B cell (primary cell): ENCODE measurements around the gene RBM19. TPM values are rescaled to one million over a fixed set of nuclear protein-coding genes. Genes with fewer than 3 reads are reported as not detected.

Source experiments
- ATAC-seq: fragments of 200-7000 bp; cut with Tn5 transposase; one replicate; pipeline ENCODE4 v1.10.0; 2021; ENCODE audit warnings: low read depth, mild to moderate bottlenecking, moderate number of reproducible peaks, moderate library complexity
- CTCF ChIA-PET: fragments of 350-600 bp; sonication (Branson Sonifier 250); formaldehyde crosslinking; loops from one replicate; lab custom pipeline; 2021; ENCODE audit warnings: antibody characterized with exemption, inconsistent platforms; lab: Charles Lee
- POLR2A ChIA-PET: fragments of 350-600 bp; sonication (Branson Sonifier 250); formaldehyde crosslinking; loops from one replicate; lab custom pipeline; 2021; ENCODE audit warnings: antibody characterized with exemption; lab: Charles Lee
- DNase-seq: peaks from one replicate; pipeline ENCODE4 v3.0.0; 2013
- H2AFZ ChIP-seq: 2 replicates; pipeline ENCODE4 v1.6.1; 2012; ENCODE audit warnings: mild to moderate bottlenecking, low read depth, low read length; ENCODE audit not compliant: insufficient read depth, poor library complexity, severe bottlenecking
- H3K27ac ChIP-seq, 2 donors: 1 replicate in 1 of 2; 2 replicates in 1 of 2; pipeline ENCODE4 v1.5.1; 2012 to 2013; ENCODE audit warnings: low read length in 2 of 2, mild to moderate bottlenecking in 2 of 2, moderate library complexity in 1 of 2
- H3K27me3 ChIP-seq, 4 experiments: fragments of 200-600 bp in 1 of 4; sonication (generic) in 1 of 4; replicated peaks in 1 of 4; 1 replicate in 2 of 4; 2 replicates in 2 of 4; pipeline versions ENCODE4 v1.6.1 to v1.7.0; 2013 to 2016; ENCODE audit warnings: low read length in 3 of 4, mild to moderate bottlenecking in 2 of 4, mixed read lengths in 1 of 4, moderate library complexity in 1 of 4; ENCODE audit not compliant: insufficient read depth in 4 of 4, control insufficient read depth in 3 of 4; ENCODE audit errors: control extremely low read depth in 1 of 4
- H3K36me3 ChIP-seq, 2 experiments: replicated peaks in 1 of 2; 1 replicate in 1 of 2; 2 replicates in 1 of 2; pipeline versions ENCODE4 v1.6.1 to v1.7.1; 2013; ENCODE audit warnings: low read length in 1 of 2; ENCODE audit not compliant: insufficient read depth in 2 of 2, control insufficient read depth in 1 of 2; ENCODE audit errors: control extremely low read depth in 1 of 2, extremely low read depth in 1 of 2
- H3K4me1 ChIP-seq, 2 donors: fragments of 200-600 bp in 1 of 2; sonication (generic) in 1 of 2; 1 replicate in 1 of 2; 2 replicates in 1 of 2; pipeline versions ENCODE4 v1.5.1 to v1.6.1; 2013 to 2017; ENCODE audit warnings: low read length in 2 of 2; ENCODE audit not compliant: control insufficient read depth in 2 of 2, insufficient read depth in 2 of 2
- H3K4me2 ChIP-seq: replicated peaks from 2 replicates; pipeline ENCODE3; 2012; ENCODE audit warnings: mild to moderate bottlenecking, low read depth, low read length; ENCODE audit not compliant: poor library complexity, severe bottlenecking
- H3K4me3 ChIP-seq, 5 experiments: fragments of 200-600 bp in 1 of 5; sonication (generic) in 1 of 5; 1 replicate in 3 of 5; 2 replicates in 2 of 5; pipeline versions ENCODE4 v1.5.1 to v1.7.0; 2011 to 2016; ENCODE audit warnings: low read length in 4 of 5, mild to moderate bottlenecking in 4 of 5, low read depth in 2 of 5, control low read depth in 1 of 5, moderate library complexity in 1 of 5; ENCODE audit not compliant: insufficient read depth in 1 of 5; ENCODE audit errors: control extremely low read depth in 1 of 5, extremely low read depth in 1 of 5
- H3K79me2 ChIP-seq: fragments of 200-600 bp; sonication (generic); one replicate; pipeline ENCODE4 v1.6.0; 2016; ENCODE audit warnings: low read length; ENCODE audit not compliant: control insufficient read depth, insufficient read depth
- H3K9ac ChIP-seq: fragments of 200-600 bp; sonication (generic); 2 replicates; pipeline ENCODE4 v1.6.1; 2017; ENCODE audit warnings: mild to moderate bottlenecking, low read length, moderate library complexity
- H3K9me3 ChIP-seq, 3 donors: one replicate each; pipeline versions ENCODE4 v1.6.1 to v1.7.1; 2013; ENCODE audit warnings: low read length in 2 of 3; ENCODE audit not compliant: control insufficient read depth in 2 of 3, insufficient read depth in 1 of 3; ENCODE audit errors: control extremely low read depth in 1 of 3
- H4K20me1 ChIP-seq: 2 replicates; pipeline ENCODE4 v1.6.0; 2012; ENCODE audit warnings: mild to moderate bottlenecking, low read length; ENCODE audit not compliant: insufficient read depth, control insufficient read depth, poor library complexity, severe bottlenecking
- H3K27ac Mint-ChIP-seq: one replicate; pipeline ENCODE4 v1.8.0; 2021; ENCODE audit warnings: mixed read lengths
- H3K27me3 Mint-ChIP-seq: one replicate; pipeline ENCODE4 v1.8.0; 2021; ENCODE audit warnings: mixed read lengths
- H3K4me1 Mint-ChIP-seq: one replicate; pipeline ENCODE4 v1.8.0; 2021; ENCODE audit warnings: mixed read lengths
- H3K4me3 Mint-ChIP-seq: one replicate; pipeline ENCODE4 v1.8.0; 2021; ENCODE audit warnings: mixed read lengths
- H3K9me3 Mint-ChIP-seq: one replicate; pipeline ENCODE4 v1.8.0; 2022; ENCODE audit warnings: mixed read lengths; ENCODE audit not compliant: insufficient read depth
- CTCF ChIP-seq: fragments of 200-600 bp; IDR thresholded peaks from one replicate; pipeline ENCODE4 v1.8.0; 2022; ENCODE audit warnings: antibody characterized with exemption, mild to moderate bottlenecking
- EZH2 ChIP-seq: IDR thresholded peaks from 2 replicates; pipeline ENCODE4 v1.6.1; 2012; ENCODE audit warnings: borderline replicate concordance, low read depth, mild to moderate bottlenecking, moderate library complexity, low read length; ENCODE audit not compliant: insufficient read depth, poor library complexity, severe bottlenecking
- WGBS: methylation state at CpG from one replicate; pipeline ENCODE4 v1.1.5; 2013; ENCODE audit warnings: missing lambda C conversion rate; ENCODE audit not compliant: insufficient coverage; 5-methylcytosine and 5-hydroxymethylcytosine counted together
- intact Hi-C: fragments of 100-400 bp; cut with micrococcal nuclease; formaldehyde crosslinking; loops from one replicate; pipeline ENCODE4 v1.10.0; 2022
- polyA plus RNA-seq: library from polyadenylated mRNA; depleted of rRNA; stranded (reverse); fragments of >200 nt; gene quantifications from 2 replicates; pipeline ENCODE4 v1.2.3, GENCODE V29; 2012
- total RNA-seq, 2 donors: library from RNA; stranded (reverse); fragments of 120-200 nt in 1 of 2; gene quantifications; 1 replicate in 1 of 2; 2 replicates in 1 of 2; pipeline versions ENCODE4 v1.2.3 to v1.2.4, GENCODE V29; 2013 to 2022

RBM19 gene
- total and polyA plus RNA-seq, 2 donors (not counting 1 experiment from before 2014, with no cell fraction given) = 43.1 to 90.0 TPM

GRCh38 chr12:114012744-114013431 lies 46.8 kb upstream of the RBM19 start:
- H3K4me2 ChIP-seq = no peak overlapping the region
- ChIA-PET POLR2A (no interaction called here), CTCF (no interaction called here)
- H3K79me2 ChIP-seq = no peaks in the 10 kb centered on the region
- no CpG with 5 or more reads among the region's 3 CpGs for WGBS
- no peak overlapping the region for H3K4me3 ChIP-seq
- no peak overlapping the region for H3K27ac Mint-ChIP-seq
- H3K9me3 Mint-ChIP-seq = no peaks in the 10 kb centered on the region
- H3K4me1 ChIP-seq = no peaks in the 10 kb centered on the region
- H3K27ac ChIP-seq = no peak overlapping the region
- no peak for TF ChIP-seq EZH2
- TF ChIP-seq CTCF = no peak
- H3K4me1 Mint-ChIP-seq = no peaks in the 10 kb centered on the region
- peaks cover 0 to 26% (median 0%) of the 10 kb centered on the region in 4 experiments for H3K27me3 ChIP-seq
- no peak overlapping the region for H3K4me3 Mint-ChIP-seq
- no peaks in the 10 kb centered on the region for H3K36me3 ChIP-seq
- peaks cover 36% of the 10 kb centered on the region for H3K27me3 Mint-ChIP-seq
- H2AFZ ChIP-seq = no peak overlapping the region
- peaks cover 0 to 4% (median 0%) of the 10 kb centered on the region in 3 donors for H3K9me3 ChIP-seq
- ATAC-seq (no peak), DNase-seq (no peak)
- H3K9ac ChIP-seq = no peak overlapping the region
- intact Hi-C loops = no loop called here
- H4K20me1 ChIP-seq = no peaks in the 10 kb centered on the region

GRCh38 chr12:114011711-114012110 lies 45.6 kb upstream of the RBM19 start:
- ATAC-seq = no peak
- H3K27ac ChIP-seq = no peak overlapping the region
- WGBS = 82% methylated on average over 9 of the region's 10 CpGs
- H3K4me1 ChIP-seq = no peaks in the 10 kb centered on the region
- no peaks in the 10 kb centered on the region for H3K9me3 Mint-ChIP-seq
- no peaks in the 10 kb centered on the region for H3K36me3 ChIP-seq
- H3K4me3 Mint-ChIP-seq = no peak overlapping the region
- H3K9ac ChIP-seq = no peak overlapping the region
- no peak overlapping the region for H3K4me3 ChIP-seq
- H2AFZ ChIP-seq = no peak overlapping the region
- CTCF ChIA-PET = no interaction called here
- no peaks in the 10 kb centered on the region for H4K20me1 ChIP-seq
- DNase-seq = no peak
- peaks cover 0 to 4% (median 0%) of the 10 kb centered on the region in 3 donors for H3K9me3 ChIP-seq
- peaks cover 35% of the 10 kb centered on the region for H3K27me3 Mint-ChIP-seq
- intact Hi-C loops = no loop called here
- H3K79me2 ChIP-seq = no peaks in the 10 kb centered on the region
- no peak overlapping the region for H3K27ac Mint-ChIP-seq
- no peaks in the 10 kb centered on the region for H3K4me1 Mint-ChIP-seq
- no peak overlapping the region for H3K4me2 ChIP-seq
- TF ChIP-seq CTCF = no peak
- no peak for TF ChIP-seq EZH2
- H3K27me3 ChIP-seq = peaks cover 0 to 19% (median 0%) of the 10 kb centered on the region in 4 experiments
- POLR2A ChIA-PET = no interaction called here
